Measurements from ENCODE around the gene RYR1. TPM values are rescaled to one million over a fixed set of nuclear protein-coding genes. Genes with fewer than 3 reads are reported as not detected.

RYR1 gene
- total and polyA plus RNA-seq, 2 donors (not counting 1 experiment from before 2014, with no cell fraction given), result 0.43 to 3.8 TPM

DNA sequence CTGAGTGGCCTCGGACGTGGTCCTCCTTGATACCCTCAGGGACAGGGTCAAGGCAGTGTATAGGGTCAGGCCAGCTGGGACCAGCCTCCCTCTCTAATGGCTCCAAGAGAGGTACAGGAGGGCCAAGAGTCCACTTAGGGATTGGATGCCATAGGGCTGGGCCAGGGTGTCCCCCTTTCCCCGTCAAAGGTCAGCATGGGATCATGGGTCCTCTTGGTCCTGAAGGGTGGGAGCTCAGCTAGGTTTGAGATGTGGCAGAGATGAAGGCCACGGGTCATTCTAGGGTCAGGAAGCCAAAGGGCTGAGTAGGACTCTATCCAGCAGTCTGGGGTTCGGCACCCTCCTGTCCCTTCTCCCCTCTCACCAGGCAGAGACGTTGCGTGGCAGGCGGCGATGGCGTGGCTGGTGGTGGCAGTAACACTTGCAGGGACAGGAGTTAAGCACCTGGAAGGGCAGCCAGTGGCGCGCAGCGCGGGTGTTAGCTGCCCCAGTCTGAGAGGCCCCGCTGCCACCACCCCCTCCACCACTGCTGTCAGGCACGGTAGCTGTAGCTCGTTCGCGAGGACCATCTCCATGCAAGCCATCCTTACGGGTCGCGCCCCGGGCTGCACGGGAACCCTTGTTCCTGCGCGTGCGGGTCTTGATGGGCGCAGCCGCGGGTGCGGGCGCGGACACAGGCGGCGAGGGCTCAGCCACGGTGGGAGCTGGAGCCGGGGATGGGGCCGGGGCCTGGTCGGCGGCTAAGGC lies 48.3 kb upstream of the RYR1 start:
- POLR2A ChIA-PET, result interaction anchor here (0.6 kb wide), 1 partner anchor 9 kb away, joined by 4 read pairs; no protein-coding TSS in a partner anchor
- H3K27ac ChIP-seq (ENCODE audit: low read length in 2 of 2), result no peak overlapping the region
- H3K4me3 ChIP-seq (ENCODE audit: control extremely low read depth in 1 of 5, extremely low read depth in 1 of 5, insufficient read depth in 1 of 5, low read depth in 2 of 5, low read length in 4 of 5), result no peak overlapping the region
- no peaks in the 10 kb centered on the region for H3K9me3 Mint-ChIP-seq (ENCODE audit: insufficient read depth)
- DNase-seq, result no peak
- intact Hi-C loops (cut with micrococcal nuclease), result loop anchor here (5.0 kb wide), 1 partner anchor 232 kb away; the partner anchor contains the start of genes EIF3K and MAP4K1
- H3K9ac ChIP-seq (ENCODE audit: low read length), result no peak overlapping the region
- peaks cover 69% of the 10 kb centered on the region for H4K20me1 ChIP-seq (ENCODE audit: control insufficient read depth, insufficient read depth, low read length, poor library complexity, severe bottlenecking)
- H3K4me3 Mint-ChIP-seq, result peak overlapping the region; percentile 52
- peaks cover 2% of the 10 kb centered on the region for H3K79me2 ChIP-seq (ENCODE audit: control insufficient read depth, insufficient read depth, low read length)
- peaks cover 0 to 46% of the 10 kb centered on the region in 2 experiments for H3K36me3 ChIP-seq (replicated peaks in 1 of 2; ENCODE audit: control extremely low read depth in 1 of 2, control insufficient read depth in 1 of 2, extremely low read depth in 1 of 2, insufficient read depth in 2 of 2, low read length in 1 of 2)
- TF ChIP-seq EZH2 (IDR thresholded peaks at IDR 0.05; ENCODE audit: borderline replicate concordance, insufficient read depth, low read depth, low read length, poor library complexity, severe bottlenecking) (no peak), CTCF (IDR thresholded peaks at IDR 0.05) (no peak)
- H3K27ac Mint-ChIP-seq, result no peak overlapping the region
- H3K27me3 ChIP-seq (replicated peaks in 1 of 4; ENCODE audit: control extremely low read depth in 1 of 4, control insufficient read depth in 3 of 4, insufficient read depth in 4 of 4, low read length in 3 of 4), result peaks cover 0 to 47% (median 20%) of the 10 kb centered on the region in 4 experiments
- no peak for ATAC-seq (ENCODE audit: low read depth)
- peak overlapping the region; percentile 97 for H3K4me2 ChIP-seq (replicated peaks; ENCODE audit: low read depth, low read length, poor library complexity, severe bottlenecking)
- peaks cover 36% of the 10 kb centered on the region in 2 donors for H3K4me1 ChIP-seq (ENCODE audit: control insufficient read depth in 2 of 2, insufficient read depth in 2 of 2, low read length in 2 of 2)
- CTCF ChIA-PET, result interaction anchor here (0.8 kb wide), 1 partner anchor 18 kb away, joined by 3 read pairs; the partner anchor contains the start of gene FAM98C
- H2AFZ ChIP-seq (ENCODE audit: insufficient read depth, low read depth, low read length, poor library complexity, severe bottlenecking), result no peak overlapping the region
- peaks cover 0 to 30% (median 0%) of the 10 kb centered on the region in 3 donors for H3K9me3 ChIP-seq (ENCODE audit: control extremely low read depth in 1 of 3, control insufficient read depth in 2 of 3, insufficient read depth in 1 of 3, low read length in 2 of 3)
- H3K4me1 Mint-ChIP-seq, result peaks cover 31% of the 10 kb centered on the region
- peaks cover 23% of the 10 kb centered on the region for H3K27me3 Mint-ChIP-seq
- WGBS (ENCODE audit: insufficient coverage), result 90% methylated on average over 40 of the region's 40 CpGs

GRCh38 chr19:38385804-38386257 lies 47.7 kb upstream of the RYR1 start:
- Mint-ChIP-seq H3K9me3 (ENCODE audit: insufficient read depth) (no peaks in the 10 kb centered on the region), H3K27ac (no peak overlapping the region), H3K4me3 (peak overlapping the region; percentile 50), H3K4me1 (peaks cover 31% of the 10 kb centered on the region), H3K27me3 (peaks cover 25% of the 10 kb centered on the region)
- H2AFZ ChIP-seq (ENCODE audit: insufficient read depth, low read depth, low read length, poor library complexity, severe bottlenecking), result no peak overlapping the region
- peaks cover 63% of the 10 kb centered on the region for H4K20me1 ChIP-seq (ENCODE audit: control insufficient read depth, insufficient read depth, low read length, poor library complexity, severe bottlenecking)
- intact Hi-C loops (cut with micrococcal nuclease), result loop anchor here (2.0 to 5.0 kb wide), 2 partner anchors 17 to 231 kb away; partner anchors contain the start of genes EIF3K, FAM98C and MAP4K1
- ChIA-PET POLR2A (no interaction called here), CTCF (no interaction called here)
- no peaks in the 10 kb centered on the region for H3K79me2 ChIP-seq (ENCODE audit: control insufficient read depth, insufficient read depth, low read length)
- H3K27me3 ChIP-seq (replicated peaks in 1 of 4; ENCODE audit: control extremely low read depth in 1 of 4, control insufficient read depth in 3 of 4, insufficient read depth in 4 of 4, low read length in 3 of 4), result peaks cover 0 to 49% (median 21%) of the 10 kb centered on the region in 4 experiments
- H3K9ac ChIP-seq (ENCODE audit: low read length), result peak overlapping the region; percentile 25
- peaks cover 0 to 40% of the 10 kb centered on the region in 2 experiments for H3K36me3 ChIP-seq (replicated peaks in 1 of 2; ENCODE audit: control extremely low read depth in 1 of 2, control insufficient read depth in 1 of 2, extremely low read depth in 1 of 2, insufficient read depth in 2 of 2, low read length in 1 of 2)
- peaks cover 36% of the 10 kb centered on the region in 2 donors for H3K4me1 ChIP-seq (ENCODE audit: control insufficient read depth in 2 of 2, insufficient read depth in 2 of 2, low read length in 2 of 2)
- peak overlapping the region in 1 of 5 experiments; percentile 12 for H3K4me3 ChIP-seq (ENCODE audit: control extremely low read depth in 1 of 5, extremely low read depth in 1 of 5, insufficient read depth in 1 of 5, low read depth in 2 of 5, low read length in 4 of 5)
- TF ChIP-seq EZH2 (IDR thresholded peaks at IDR 0.05; ENCODE audit: borderline replicate concordance, insufficient read depth, low read depth, low read length, poor library complexity, severe bottlenecking) (no peak), CTCF (IDR thresholded peaks at IDR 0.05) (no peak)
- H3K9me3 ChIP-seq (ENCODE audit: control extremely low read depth in 1 of 3, control insufficient read depth in 2 of 3, insufficient read depth in 1 of 3, low read length in 2 of 3), result peaks cover 0 to 30% (median 0%) of the 10 kb centered on the region in 3 donors
- peak overlapping the region; percentile 97 for H3K4me2 ChIP-seq (replicated peaks; ENCODE audit: low read depth, low read length, poor library complexity, severe bottlenecking)
- DNase-seq, result no peak
- no peak overlapping the region for H3K27ac ChIP-seq (ENCODE audit: low read length in 2 of 2)
- ATAC-seq (ENCODE audit: low read depth), result no peak
- 42% methylated on average over 38 of the region's 40 CpGs for WGBS (ENCODE audit: insufficient coverage)

All from B cell (primary cell).